Dedifferentiated amniotic fluid mesenchymal stem cell (primary cell): Measurements from ENCODE around the gene ITGB2.

ENCODE experiments used
- DNase-seq: peaks from one replicate; pipeline ENCODE4 v3.0.0-alpha.2; 2016; ENCODE audit errors: extremely low spot score

Gene ITGB2

GRCh38 chr21:44940116-44940631, 19.5 kb upstream of the ITGB2 start:
- DNase-seq, result no peak

GRCh38 chr21:44939532-44940115, 18.9 kb upstream of the ITGB2 start, which contains the start of gene SLX9:
Gene SLX9, plus strand, starts transcription at chr21:44940029. Its CDS starts 29 bp downstream, at chr21:44940058.
- DNase-seq, result peak; percentile 57

- DNase-seq, result no peak
Observed at GRCh38 chr21:44938772-44939531, 18.3 kb upstream of the ITGB2 start.

DNA sequence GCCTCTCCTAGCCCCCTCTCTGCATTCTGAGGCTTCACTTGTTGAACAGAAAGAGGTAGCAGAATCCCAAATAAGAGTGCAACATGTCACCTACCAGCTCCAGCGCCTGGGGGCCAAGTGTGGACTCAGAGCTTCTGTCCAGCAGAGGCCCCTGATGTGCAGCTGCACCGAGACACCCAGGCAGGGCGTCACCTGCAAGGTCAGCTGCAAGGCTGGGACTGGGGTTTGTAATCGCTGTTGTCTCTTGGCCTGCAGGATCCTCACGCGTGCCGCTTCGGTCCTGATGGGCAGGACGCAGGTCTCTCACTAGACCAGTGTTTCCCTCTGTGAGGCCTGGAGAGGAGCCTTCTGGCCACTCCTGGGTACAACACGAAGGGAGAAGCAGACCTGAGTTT, 14.8 kb upstream of the ITGB2 start:
- DNase-seq, result no peak

DNA sequence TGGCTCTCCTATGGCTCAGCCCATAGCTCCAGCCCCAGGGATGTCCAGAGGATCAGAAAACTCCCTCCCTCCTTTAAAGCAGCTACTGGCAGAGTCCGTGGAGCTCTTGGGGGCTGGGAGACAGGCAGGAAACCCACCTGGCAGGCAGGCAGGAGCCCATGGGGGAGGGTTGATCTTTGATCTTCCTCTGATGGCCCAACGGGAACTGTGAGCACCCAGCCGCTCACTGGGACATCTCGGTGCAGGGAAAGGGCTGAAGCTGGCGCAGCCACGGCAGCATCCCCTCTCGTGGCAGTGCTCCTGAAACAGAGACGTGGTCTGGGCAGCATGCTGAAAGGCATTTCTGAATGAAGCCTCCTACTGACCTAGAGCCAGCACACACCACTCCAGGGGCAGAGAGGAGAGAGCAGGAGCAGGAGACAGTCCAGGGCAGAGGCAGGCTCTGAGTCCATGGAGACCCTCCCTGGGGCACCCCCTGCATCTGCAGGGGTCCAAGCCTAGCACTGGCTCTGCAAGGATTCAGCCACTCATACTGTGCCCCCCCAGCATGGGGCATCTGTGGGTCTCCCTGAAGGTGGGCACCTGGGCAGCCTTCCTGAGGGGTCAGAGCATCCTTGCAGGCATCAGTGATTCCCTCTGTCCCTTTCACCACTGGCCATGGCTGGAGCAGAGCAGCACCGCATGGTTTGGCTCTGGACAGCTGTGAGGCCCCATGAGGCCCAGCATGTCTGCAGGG, 14.3 kb upstream of the ITGB2 start:
- no peak for DNase-seq

- no peak for DNase-seq
Observed at GRCh38 chr21:44934276-44934675, 13.6 kb upstream of the ITGB2 start.

- DNase-seq, result no peak
Observed at GRCh38 chr21:44933918-44934260, 13.2 kb upstream of the ITGB2 start.

- no peak for DNase-seq
Observed at GRCh38 chr21:44933199-44933917, 12.7 kb upstream of the ITGB2 start.

DNA sequence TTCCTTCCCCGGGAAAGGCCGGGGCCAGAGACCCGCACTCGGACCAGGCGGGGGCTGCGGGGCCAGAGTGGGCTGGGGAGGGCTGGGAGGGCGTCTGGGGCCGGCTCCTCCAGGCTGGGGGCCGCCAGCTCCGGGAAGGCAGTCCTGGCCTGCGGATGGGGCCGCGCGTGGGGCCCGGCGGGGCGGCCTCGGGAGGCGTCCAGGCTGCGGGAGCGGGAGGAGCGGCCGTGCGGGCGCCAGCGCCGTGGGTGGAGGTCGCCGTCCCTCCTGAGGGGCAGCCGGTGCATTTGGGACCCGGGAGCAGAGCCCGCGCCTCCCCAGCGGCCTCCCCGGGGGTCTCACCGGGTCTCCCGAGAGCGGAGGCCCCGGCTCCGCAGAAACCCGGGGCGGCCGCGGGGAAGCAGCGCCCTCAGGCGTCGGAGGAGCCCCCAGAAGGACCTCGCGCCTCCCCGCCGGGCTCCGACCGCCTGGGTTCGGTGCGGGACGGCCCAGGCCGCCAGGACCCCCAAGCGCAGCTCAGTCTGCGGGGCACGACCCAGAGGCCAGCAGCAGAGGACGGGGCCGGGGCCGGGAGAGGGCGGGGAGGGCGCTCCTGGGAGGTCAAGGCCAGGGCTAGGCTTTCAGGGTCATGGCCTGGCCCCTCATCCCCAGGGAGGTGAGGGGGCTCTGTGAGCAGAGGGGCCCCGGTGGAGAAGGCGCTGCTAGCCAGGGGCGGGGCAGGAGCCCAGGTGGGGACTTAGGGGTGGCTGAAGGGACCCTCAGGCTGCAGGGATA, 11.9 kb upstream of the ITGB2 start:
- no peak for DNase-seq

- no peak for DNase-seq
Observed at GRCh38 chr21:44931501-44932407, 11.1 kb upstream of the ITGB2 start.

DNA sequence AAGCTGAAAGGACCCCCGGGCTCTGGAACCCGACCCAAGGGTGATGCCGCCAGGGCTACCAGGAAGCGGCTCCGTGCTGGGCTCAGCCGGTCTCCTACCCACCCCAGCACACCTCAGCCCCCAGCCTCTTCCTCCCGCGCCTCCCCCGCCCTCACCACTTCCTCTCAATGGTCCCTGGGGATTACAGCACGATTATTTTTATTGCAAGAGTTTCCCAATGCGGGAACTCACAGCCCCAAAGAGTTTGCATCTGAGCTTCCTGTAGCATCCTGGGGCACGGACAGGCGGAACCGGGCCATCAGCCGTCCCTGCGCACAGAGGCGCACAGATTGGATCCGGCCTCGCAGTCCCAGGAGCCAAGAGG, 10.4 kb upstream of the ITGB2 start:
- no peak for DNase-seq

- DNase-seq, result no peak
Observed at GRCh38 chr21:44930543-44930981, 9.9 kb upstream of the ITGB2 start.

DNA sequence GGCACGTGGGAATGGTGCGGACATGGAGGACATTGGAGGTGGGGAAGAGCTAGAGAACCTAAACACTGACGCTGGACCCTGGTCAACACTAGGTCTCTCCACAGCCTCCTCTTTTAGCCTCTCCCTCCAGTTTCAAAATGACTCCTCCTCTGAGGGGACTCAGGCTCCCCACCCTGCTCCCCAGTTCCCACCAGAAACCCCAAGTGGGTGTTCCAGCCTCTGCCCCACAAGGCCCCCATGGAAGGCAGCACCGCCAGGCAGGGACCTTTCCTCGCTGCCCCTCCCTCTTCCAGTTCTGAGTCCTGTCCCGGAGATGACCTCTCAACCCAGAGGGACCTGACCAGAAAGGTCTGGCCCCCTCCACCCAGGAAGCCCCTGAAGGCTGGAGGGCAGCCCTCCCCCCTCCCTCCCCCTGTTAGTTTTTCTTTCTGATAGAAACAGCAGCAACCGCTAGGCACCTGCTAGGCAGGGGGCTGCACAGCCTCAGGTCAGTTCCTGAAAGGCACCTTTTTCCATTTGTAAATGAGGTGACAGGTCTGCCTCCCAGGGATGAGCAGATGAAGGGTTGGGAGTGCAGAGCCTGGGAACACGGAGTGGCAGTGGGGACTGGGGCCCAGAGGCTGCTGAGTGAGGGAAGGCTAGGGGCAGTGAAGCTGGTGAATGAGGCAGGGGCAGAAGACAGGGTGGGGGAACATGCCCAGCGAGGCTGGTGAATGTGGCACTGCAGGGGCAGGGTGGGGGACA, 9.3 kb upstream of the ITGB2 start:
- DNase-seq, result no peak

DNA sequence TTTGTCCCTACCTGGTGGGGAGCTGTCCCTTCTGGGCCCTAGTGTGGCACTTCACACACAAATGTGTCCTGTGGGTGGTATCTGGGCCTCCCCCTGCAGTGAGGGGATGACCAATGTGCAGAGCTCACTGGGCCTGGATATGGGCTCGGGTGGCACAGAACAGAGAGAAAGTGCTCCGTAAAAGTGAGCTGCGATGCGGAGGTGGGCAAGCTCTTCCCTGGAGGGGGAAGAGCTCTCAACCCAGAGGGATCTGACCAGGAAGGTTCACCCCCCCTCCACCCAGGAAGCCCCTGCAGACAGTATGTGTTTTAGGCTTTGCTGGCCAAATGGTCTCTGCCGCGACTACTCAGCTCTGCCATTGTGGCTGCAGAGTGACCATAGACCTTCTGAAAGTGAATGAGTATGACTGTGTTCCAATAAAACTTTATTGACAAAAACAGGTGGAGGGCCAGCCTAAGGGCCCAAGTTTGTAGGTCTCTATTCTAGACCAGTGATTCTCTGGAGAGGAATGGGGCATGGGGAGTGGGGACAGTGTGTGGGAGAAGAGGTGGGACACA, 8.6 kb upstream of the ITGB2 start:
- no peak for DNase-seq

GRCh38 chr21:44928500-44929241, 8.0 kb upstream of the ITGB2 start:
- DNase-seq, result peak; percentile 49

GRCh38 chr21:44927587-44928461, 7.1 kb upstream of the ITGB2 start:
- peak; percentile 36 for DNase-seq

DNA sequence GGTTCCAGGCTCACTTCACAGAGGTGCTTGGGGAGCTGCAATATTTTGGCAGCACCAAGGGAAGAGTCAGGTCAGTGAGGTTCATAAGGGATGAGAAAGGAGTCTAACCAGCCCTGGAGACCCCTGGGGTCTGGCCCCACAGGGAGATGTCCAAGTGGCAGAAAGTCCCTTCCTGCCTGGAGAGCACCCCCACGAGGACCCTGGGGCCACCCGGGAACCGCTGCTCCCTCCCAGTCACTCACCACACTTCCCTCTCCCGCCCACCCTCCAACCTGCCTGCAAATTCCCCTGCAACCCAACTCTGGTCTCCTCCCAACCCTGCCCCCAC, 6.5 kb upstream of the ITGB2 start:
- DNase-seq, result no peak
